GM23338 (cell line): ENCODE results near the gene IGFL4. TPM values are rescaled to one million over a fixed set of nuclear protein-coding genes. Genes with fewer than 3 reads are reported as not detected.

Source experiments
- ATAC-seq: fragments of 200-7000 bp; cut with Tn5 transposase; 3 replicates; pipeline ENCODE4 v1.9.1; 2020
- DNase-seq: peaks from one replicate; pipeline ENCODE4 v3.0.0-alpha.2; 2015; ENCODE audit warnings: low spot score
- H2AFZ ChIP-seq: fragments of 200-600 bp; sonication (generic); 2 replicates; pipeline ENCODE4 v1.8.0; 2016; ENCODE audit warnings: antibody characterized with exemption, mild to moderate bottlenecking, moderate library complexity
- H3F3A ChIP-seq: fragments of 200-600 bp; sonication (generic); replicated peaks from 2 replicates; pipeline ENCODE4 v1.8.0; 2017; ENCODE audit warnings: antibody characterized with exemption, mixed run types, low read depth
- H3K27ac ChIP-seq: fragments of 200-600 bp; sonication (generic); 2 replicates; pipeline ENCODE4 v1.6.1; 2016; ENCODE audit warnings: low read depth
- H3K27me3 ChIP-seq: fragments of 200-600 bp; sonication (generic); 2 replicates; pipeline ENCODE4 v1.8.0; 2016; ENCODE audit warnings: mild to moderate bottlenecking, mixed run types, moderate library complexity; ENCODE audit not compliant: insufficient read depth
- H3K36me3 ChIP-seq: fragments of 200-600 bp; sonication (generic); 2 replicates; pipeline ENCODE4 v1.8.0; 2016; ENCODE audit warnings: mild to moderate bottlenecking; ENCODE audit not compliant: insufficient read depth
- H3K4me1 ChIP-seq: fragments of 200-600 bp; sonication (generic); 2 replicates; pipeline ENCODE4 v1.8.0; 2016; ENCODE audit warnings: mild to moderate bottlenecking, moderate library complexity; ENCODE audit not compliant: insufficient read depth
- H3K4me2 ChIP-seq: fragments of 200-600 bp; sonication (generic); 2 replicates; pipeline ENCODE4 v1.7.1; 2017; ENCODE audit warnings: mixed run types
- H3K4me3 ChIP-seq: fragments of 200-600 bp; sonication (generic); 2 replicates; pipeline ENCODE4 v1.6.1; 2016; ENCODE audit warnings: mixed run types
- H3K79me2 ChIP-seq: fragments of 200-600 bp; sonication (generic); replicated peaks from 2 replicates; pipeline ENCODE4 v1.8.0; 2017; ENCODE audit warnings: mild to moderate bottlenecking; ENCODE audit not compliant: insufficient read depth
- H3K9me2 ChIP-seq: fragments of 200-600 bp; sonication (generic); 2 replicates; pipeline ENCODE4 v1.8.0; 2017; ENCODE audit not compliant: insufficient read depth
- H4K20me1 ChIP-seq: fragments of 200-600 bp; sonication (generic); replicated peaks from 2 replicates; pipeline ENCODE4 v1.8.0; 2017; ENCODE audit warnings: mild to moderate bottlenecking; ENCODE audit not compliant: insufficient read depth
- H3K27ac Mint-ChIP-seq: 2 replicates; pipeline ENCODE4 v1.8.0; 2020; ENCODE audit warnings: inconsistent platforms, mild to moderate bottlenecking, moderate library complexity, mixed read lengths
- H3K27me3 Mint-ChIP-seq: 3 replicates; pipeline ENCODE4 v1.8.0; 2022; ENCODE audit warnings: low read depth, mild to moderate bottlenecking, moderate library complexity, mixed read lengths, inconsistent platforms; ENCODE audit not compliant: insufficient read depth, poor library complexity
- H3K36me3 Mint-ChIP-seq: 3 replicates; pipeline ENCODE4 v1.8.0; 2021; ENCODE audit warnings: low read depth, mild to moderate bottlenecking, inconsistent platforms, moderate library complexity, mixed read lengths
- H3K4me1 Mint-ChIP-seq: 3 replicates; pipeline ENCODE4 v1.8.0; 2020; ENCODE audit warnings: mild to moderate bottlenecking, inconsistent platforms, mixed read lengths
- H3K4me3 Mint-ChIP-seq: 3 replicates; pipeline ENCODE4 v1.8.0; 2021; ENCODE audit warnings: moderate library complexity, mild to moderate bottlenecking, inconsistent platforms, mixed read lengths
- H3K9me3 Mint-ChIP-seq: 3 replicates; pipeline ENCODE4 v1.8.0; 2020; ENCODE audit warnings: moderate library complexity, mild to moderate bottlenecking, inconsistent platforms, mixed read lengths
- CREB1 ChIP-seq: fragments of 250-450 bp; sonication (Bioruptor Pico); IDR thresholded peaks from 2 replicates; pipeline ENCODE4 v1.5.0; 2020; ENCODE audit warnings: low read depth, mild to moderate bottlenecking, moderate library complexity
- CTCF ChIP-seq, 2 experiments: fragments of 200-600 bp in 1 of 2; sonication (generic) in 1 of 2; conservative IDR thresholded peaks; 2 replicates each; pipeline versions ENCODE4 v1.5.1 to v1.6.1; 2016 to 2017; ENCODE audit warnings: antibody characterized with exemption in 2 of 2, low read depth in 2 of 2, mild to moderate bottlenecking in 2 of 2, moderate library complexity in 1 of 2
- ETS1 ChIP-seq: IDR thresholded peaks from 2 replicates; pipeline ENCODE4 v1.6.1; 2016; ENCODE audit warnings: antibody characterized with exemption
- EZH2 ChIP-seq: fragments of 200-600 bp; sonication (generic); IDR thresholded peaks from one replicate; pipeline ENCODE4 v1.8.0; 2017; ENCODE audit warnings: antibody characterized with exemption, mild to moderate bottlenecking, low read depth; ENCODE audit not compliant: unreplicated experiment
- EZH2phosphoT487 ChIP-seq: fragments of 200-600 bp; sonication (generic); IDR thresholded peaks from one replicate; pipeline ENCODE4 v1.8.1; 2018; ENCODE audit warnings: antibody characterized with exemption; ENCODE audit not compliant: unreplicated experiment
- NANOG ChIP-seq: IDR thresholded peaks from 2 replicates; pipeline ENCODE4 v1.6.1; 2016; ENCODE audit warnings: antibody characterized with exemption, borderline replicate concordance
- POLR2AphosphoS5 ChIP-seq: IDR thresholded peaks from 2 replicates; pipeline ENCODE4 v1.6.1; 2016; ENCODE audit warnings: antibody characterized with exemption, low read depth
- REST ChIP-seq: IDR thresholded peaks from one replicate; pipeline ENCODE4 v1.6.1; 2018; ENCODE audit warnings: antibody characterized with exemption; ENCODE audit not compliant: unreplicated experiment
- STAT1 ChIP-seq: IDR thresholded peaks from one replicate; pipeline ENCODE4 v1.6.1; 2016; ENCODE audit warnings: antibody characterized with exemption; ENCODE audit not compliant: unreplicated experiment
- ZNF114 ChIP-seq: fragments of 250-450 bp; sonication (Bioruptor Pico); IDR thresholded peaks from 2 replicates; pipeline ENCODE4 v1.5.0; 2020; ENCODE audit warnings: mild to moderate bottlenecking, moderate library complexity
- ZNF331 ChIP-seq: fragments of 250-450 bp; sonication (Bioruptor Pico); IDR thresholded peaks from 2 replicates; pipeline ENCODE4 v1.5.0; 2020; ENCODE audit warnings: low read depth, mild to moderate bottlenecking, moderate library complexity
- ZNF462 ChIP-seq: fragments of 250-450 bp; sonication (Bioruptor Pico); IDR thresholded peaks from 2 replicates; pipeline ENCODE4 v1.5.0; 2020; ENCODE audit warnings: mild to moderate bottlenecking, moderate library complexity
- polyA plus RNA-seq: library from polyadenylated mRNA; unstranded; fragments of >200 nt; fragmentation: Nextera tagmentation; extraction: Ambion mirVana; gene quantifications from 2 replicates; pipeline ENCODE4 v1.2.1, GENCODE V29; 2016
- total RNA-seq: library from RNA; depleted of rRNA; stranded (reverse); fragments of >200 nt; shearing (Covaris generic); gene quantifications from 2 replicates; pipeline ENCODE4 v1.2.3, GENCODE V29; 2014

The IGFL4 gene
- total and polyA plus RNA-seq, 2 experiments from 2014 or later: 0.06 to 0.87 TPM

GRCh38 chr19:45995715-45996385 lies 45.0 kb downstream of the IGFL4 start:
- no peak for ATAC-seq
- no peaks in the 10 kb centered on the region; the same call in 2 of the 3 replicates for H3K9me3 Mint-ChIP-seq
- peaks cover 13% of the 10 kb centered on the region for H3K79me2 ChIP-seq
- H3K4me2 ChIP-seq: peak overlapping the region; percentile 90
- no peak for TF ChIP-seq EZH2
- no peak for TF ChIP-seq EZH2phosphoT487
- TF ChIP-seq CTCF (conservative IDR thresholded peaks at IDR 0.05; ENCODE audit: low read depth in 2 of 2): no peak
- TF ChIP-seq CREB1 (CRISPR knock-in tag): no peak
- no peak for TF ChIP-seq POLR2AphosphoS5
- no peak for TF ChIP-seq NANOG
- no peak for TF ChIP-seq ZNF331 (CRISPR knock-in tag)
- no peak for TF ChIP-seq ETS1
- no peak for TF ChIP-seq ZNF462 (CRISPR knock-in tag)
- no peak for TF ChIP-seq STAT1
- TF ChIP-seq REST: no peak
- no peak for TF ChIP-seq ZNF114 (CRISPR knock-in tag)
- peaks cover 25% of the 10 kb centered on the region for H3K4me1 Mint-ChIP-seq
- no peak overlapping the region for H3K27ac Mint-ChIP-seq
- H3F3A ChIP-seq: peaks cover 7% of the 10 kb centered on the region; the same call in 1 of the 2 replicates
- no peaks in the 10 kb centered on the region; the same call in 1 of the 2 replicates for H4K20me1 ChIP-seq
- peaks cover 8% of the 10 kb centered on the region for H3K4me1 ChIP-seq
- DNase-seq: no peak
- no peak overlapping the region for H3K27ac ChIP-seq
- no peak overlapping the region for H3K4me3 Mint-ChIP-seq
- H2AFZ ChIP-seq: no peak overlapping the region
- no peaks in the 10 kb centered on the region for H3K27me3 ChIP-seq
- no peaks in the 10 kb centered on the region for H3K36me3 Mint-ChIP-seq
- H3K27me3 Mint-ChIP-seq: peaks cover 13% of the 10 kb centered on the region
- H3K9me2 ChIP-seq: no peaks in the 10 kb centered on the region
- peak overlapping the region; percentile 65 for H3K4me3 ChIP-seq
- H3K36me3 ChIP-seq: no peaks in the 10 kb centered on the region
